Femur (tissue), 1 donor: ENCODE results near the gene GRIK4.
"Not testable (repeated sequence)": the region's sequence is repeated elsewhere in the genome, so short reads cannot be mapped to it uniquely, and the experiment has no call there.

Experiments
- DNase-seq: peaks from one replicate; pipeline ENCODE4 v3.0.0-alpha.2; 2017

The GRIK4 gene

GRCh38 chr11:120613264-120614226, 102.0 kb downstream of the GRIK4 start:
- no peak for DNase-seq

GRCh38 chr11:120615391-120615790, 103.8 kb downstream of the GRIK4 start:
- no peak for DNase-seq

- DNase-seq, result no peak
These were observed 106.9 kb downstream of the GRIK4 start for GRCh38 chr11:120618399-120618798.

GRCh38 chr11:120622189-120622875, 110.8 kb downstream of the GRIK4 start:
- peak; percentile 49 for DNase-seq

- DNase-seq, result not testable (repeated sequence)
These were observed 113.4 kb downstream of the GRIK4 start for GRCh38 chr11:120624992-120625391.

GRCh38 chr11:120625565-120625964, 114.0 kb downstream of the GRIK4 start:
- DNase-seq, result no peak

GRCh38 chr11:120626791-120627190, 115.2 kb downstream of the GRIK4 start:
- DNase-seq, result no peak

GRCh38 chr11:120627327-120628163, 116.0 kb downstream of the GRIK4 start:
- no peak for DNase-seq

GRCh38 chr11:120629407-120630080, 118.0 kb downstream of the GRIK4 start:
- peak; percentile 28 for DNase-seq

GRCh38 chr11:120630122-120630521, 118.6 kb downstream of the GRIK4 start:
- no peak for DNase-seq

- DNase-seq, result no peak
These were observed 121.0 kb downstream of the GRIK4 start for GRCh38 chr11:120632579-120632978.

GRCh38 chr11:120633616-120634393, 122.3 kb downstream of the GRIK4 start:
- no peak for DNase-seq

- no peak for DNase-seq
These were observed 123.2 kb downstream of the GRIK4 start for GRCh38 chr11:120634706-120635105.

GRCh38 chr11:120635136-120635810, 123.7 kb downstream of the GRIK4 start:
- no peak for DNase-seq

GRCh38 chr11:120637131-120637530, 125.6 kb downstream of the GRIK4 start:
- no peak for DNase-seq

GRCh38 chr11:120642196-120642894, 130.8 kb downstream of the GRIK4 start:
- no peak for DNase-seq

- DNase-seq, result no peak
These were observed 131.7 kb downstream of the GRIK4 start for GRCh38 chr11:120643284-120643683.

GRCh38 chr11:120645639-120646038, 134.1 kb downstream of the GRIK4 start:
- DNase-seq, result peak; percentile 45

- no peak for DNase-seq
These were observed 134.7 kb downstream of the GRIK4 start for GRCh38 chr11:120646206-120646605.

- DNase-seq, result no peak
These were observed 136.1 kb downstream of the GRIK4 start for GRCh38 chr11:120647681-120648080.
